AG09319 (cell line): Measurements from ENCODE around the gene NDOR1.

Experiments
- DNase-seq: peaks from one replicate; pipeline ENCODE4 v3.0.0-alpha.2; 2010; ENCODE audit warnings: low read depth; ENCODE audit errors: extremely low read depth
- CTCF ChIP-seq: IDR thresholded peaks from 2 replicates; pipeline ENCODE4 v1.5.1; 2011; ENCODE audit warnings: low read depth, mild to moderate bottlenecking, inconsistent platforms, low read length, moderate library complexity

NDOR1 gene

GRCh38 chr9:137175345-137175961 is 30.0 kb upstream of the NDOR1 start:
- TF ChIP-seq CTCF, result no peak; the same call in none of the 2 replicates
- no peak for DNase-seq

- DNase-seq, result no peak
- peak; percentile 46 for TF ChIP-seq CTCF
Observed at GRCh38 chr9:137176302-137177182, 29.0 kb upstream of the NDOR1 start.

GRCh38 chr9:137178201-137178938 is 27.1 kb upstream of the NDOR1 start:
- TF ChIP-seq CTCF, result no peak
- no peak for DNase-seq

GRCh38 chr9:137178939-137179630 is 26.4 kb upstream of the NDOR1 start:
- no peak for TF ChIP-seq CTCF
- no peak for DNase-seq

GRCh38 chr9:137179761-137180160 is 25.7 kb upstream of the NDOR1 start:
- no peak for DNase-seq
- TF ChIP-seq CTCF, result no peak

GRCh38 chr9:137180491-137180890 is 25.0 kb upstream of the NDOR1 start:
- DNase-seq, result no peak
- no peak for TF ChIP-seq CTCF
